Trophoblast cell (in vitro differentiated cells and primary cell): ENCODE data around the gene IGSF11.

Source experiments
- DNase-seq, 2 donors: peaks; one replicate each; pipeline ENCODE4 v3.0.0-alpha.2; 2016
- H2AFZ ChIP-seq: 2 replicates; pipeline ENCODE4 v1.6.1; 2013; ENCODE audit warnings: low read length, moderate library complexity, mild to moderate bottlenecking; ENCODE audit not compliant: insufficient read depth, poor library complexity
- H2AK5ac ChIP-seq: 2 replicates; pipeline ENCODE4 v1.6.1; 2013; ENCODE audit warnings: mild to moderate bottlenecking, low read length
- H2BK120ac ChIP-seq: 2 replicates; pipeline ENCODE4 v1.6.1; 2013; ENCODE audit warnings: low read length, mild to moderate bottlenecking, moderate library complexity; ENCODE audit not compliant: insufficient read depth, poor library complexity
- H2BK12ac ChIP-seq: 2 replicates; pipeline ENCODE4 v1.6.1; 2013; ENCODE audit warnings: mild to moderate bottlenecking, low read length, moderate library complexity
- H2BK5ac ChIP-seq: 2 replicates; pipeline ENCODE4 v1.6.1; 2013; ENCODE audit warnings: low read length, low read depth, moderate library complexity, mild to moderate bottlenecking; ENCODE audit not compliant: poor library complexity
- H3K14ac ChIP-seq: 2 replicates; pipeline ENCODE4 v1.6.1; 2013; ENCODE audit warnings: mild to moderate bottlenecking, low read length
- H3K18ac ChIP-seq: 2 replicates; pipeline ENCODE4 v1.6.1; 2013; ENCODE audit warnings: mild to moderate bottlenecking, low read length
- H3K23ac ChIP-seq: 2 replicates; pipeline ENCODE4 v1.6.1; 2013; ENCODE audit warnings: low read length
- H3K27ac ChIP-seq: 2 replicates; pipeline ENCODE4 v1.5.1; 2013; ENCODE audit warnings: low read depth, mild to moderate bottlenecking, inconsistent platforms, low read length, moderate library complexity
- H3K27me3 ChIP-seq: 2 replicates; pipeline ENCODE4 v1.6.1; 2013; ENCODE audit warnings: inconsistent platforms, mild to moderate bottlenecking, low read length, moderate library complexity; ENCODE audit not compliant: insufficient read depth
- H3K36me3 ChIP-seq, 2 experiments: 1 replicate in 1 of 2; 2 replicates in 1 of 2; pipeline ENCODE4 v1.6.1; 2013; ENCODE audit warnings: low read length in 2 of 2, mild to moderate bottlenecking in 2 of 2, moderate library complexity in 1 of 2; ENCODE audit not compliant: insufficient read depth in 2 of 2, control insufficient read depth in 1 of 2
- H3K4ac ChIP-seq: 2 replicates; pipeline ENCODE4 v1.6.1; 2013; ENCODE audit warnings: low read depth, mild to moderate bottlenecking, low read length, moderate library complexity
- H3K4me1 ChIP-seq, 2 experiments: 1 replicate in 1 of 2; 2 replicates in 1 of 2; pipeline ENCODE4 v1.6.1; 2013; ENCODE audit warnings: low read length in 2 of 2, mild to moderate bottlenecking in 2 of 2, moderate library complexity in 1 of 2; ENCODE audit not compliant: insufficient read depth in 2 of 2, control insufficient read depth in 1 of 2
- H3K4me2 ChIP-seq: 2 replicates; pipeline ENCODE4 v1.6.1; 2013; ENCODE audit warnings: inconsistent platforms, mild to moderate bottlenecking, low read length, moderate library complexity
- H3K4me3 ChIP-seq: 2 replicates; pipeline ENCODE4 v1.5.1; 2013; ENCODE audit warnings: mild to moderate bottlenecking, low read depth, low read length, inconsistent platforms
- H3K79me1 ChIP-seq: one replicate; pipeline ENCODE4 v1.6.1; 2013; ENCODE audit warnings: low read length
- H3K79me2 ChIP-seq: 2 replicates; pipeline ENCODE4 v1.6.1; 2013; ENCODE audit warnings: low read length, mild to moderate bottlenecking; ENCODE audit not compliant: control insufficient read depth, insufficient read depth, poor library complexity
- H3K9ac ChIP-seq: 2 replicates; pipeline ENCODE4 v1.6.1; 2013; ENCODE audit warnings: mild to moderate bottlenecking, low read length
- H3K9me3 ChIP-seq: 2 replicates; pipeline ENCODE4 v1.6.1; 2013; ENCODE audit warnings: low read depth, mild to moderate bottlenecking, control low read depth, inconsistent platforms, low read length; ENCODE audit not compliant: insufficient read depth
- H4K12ac ChIP-seq: 2 replicates; pipeline ENCODE4 v1.6.1; 2013; ENCODE audit warnings: low read depth, mild to moderate bottlenecking, low read length, moderate library complexity
- H4K8ac ChIP-seq: 2 replicates; pipeline ENCODE4 v1.6.1; 2013; ENCODE audit warnings: low read depth, mild to moderate bottlenecking, low read length, moderate library complexity
- H4K91ac ChIP-seq: one replicate; pipeline ENCODE4 v1.6.1; 2013; ENCODE audit warnings: low read depth, mild to moderate bottlenecking, low read length, moderate library complexity
- WGBS: extraction: QIAGEN DNeasy Blood & Tissue Kit; methylation state at CpG from one replicate; pipeline ENCODE4 v1.1.7; 2013; ENCODE audit warnings: missing lambda C conversion rate; ENCODE audit not compliant: insufficient read length, insufficient coverage; ENCODE audit errors: extremely low coverage; 5-methylcytosine and 5-hydroxymethylcytosine counted together

Gene IGSF11

GRCh38 chr3:118970819-118971218 is 63.8 kb downstream of the IGSF11 start:
- no peak overlapping the region for H3K18ac ChIP-seq
- no peak overlapping the region for H3K9ac ChIP-seq
- no peak overlapping the region for H2BK120ac ChIP-seq
- H3K9me3 ChIP-seq: no peaks in the 10 kb centered on the region
- H3K23ac ChIP-seq: no peak overlapping the region
- H3K14ac ChIP-seq: no peak overlapping the region
- no peak overlapping the region for H2AK5ac ChIP-seq
- no peaks in the 10 kb centered on the region for H3K36me3 ChIP-seq
- H4K91ac ChIP-seq: no peak overlapping the region
- no peak overlapping the region for H3K27ac ChIP-seq
- H4K12ac ChIP-seq: no peak overlapping the region
- H3K79me2 ChIP-seq: no peaks in the 10 kb centered on the region
- H3K27me3 ChIP-seq: no peaks in the 10 kb centered on the region
- H2BK12ac ChIP-seq: no peak overlapping the region
- no CpG with 5 or more reads among the region's 2 CpGs for WGBS
- no peak for DNase-seq
- H3K4ac ChIP-seq: no peak overlapping the region
- no peak overlapping the region for H3K4me3 ChIP-seq
- H3K4me1 ChIP-seq: no peaks in the 10 kb centered on the region
- no peak overlapping the region for H2AFZ ChIP-seq
- H4K8ac ChIP-seq: no peak overlapping the region
- H3K4me2 ChIP-seq: no peak overlapping the region
- H3K79me1 ChIP-seq: no peaks in the 10 kb centered on the region
- H2BK5ac ChIP-seq: no peak overlapping the region

GRCh38 chr3:118968640-118969039 is 66.0 kb downstream of the IGSF11 start:
- Histone ChIP-seq H3K79me2 (no peaks in the 10 kb centered on the region), H4K91ac (no peak overlapping the region), H4K12ac (no peak overlapping the region), H3K4me2 (no peak overlapping the region), H3K27me3 (no peaks in the 10 kb centered on the region), H2AK5ac (no peak overlapping the region), H2AFZ (no peak overlapping the region), H3K9me3 (no peaks in the 10 kb centered on the region), H3K4me3 (no peak overlapping the region), H3K23ac (no peak overlapping the region), H2BK120ac (no peak overlapping the region), H2BK5ac (no peak overlapping the region), H3K14ac (no peak overlapping the region), H3K79me1 (no peaks in the 10 kb centered on the region), H3K18ac (no peak overlapping the region), H3K27ac (no peak overlapping the region), H4K8ac (no peak overlapping the region), H3K4ac (no peak overlapping the region), H3K4me1 (no peaks in the 10 kb centered on the region), H3K9ac (no peak overlapping the region), H2BK12ac (no peak overlapping the region), H3K36me3 (no peaks in the 10 kb centered on the region)
- no peak for DNase-seq
- WGBS: no CpG with 5 or more reads among the region's 2 CpGs

GRCh38 chr3:118968111-118968510 is 66.5 kb downstream of the IGSF11 start:
- Histone ChIP-seq H3K23ac (no peak overlapping the region), H2AK5ac (no peak overlapping the region), H2BK12ac (no peak overlapping the region), H3K4me1 (no peaks in the 10 kb centered on the region), H3K9me3 (no peaks in the 10 kb centered on the region), H2BK120ac (no peak overlapping the region), H3K4me3 (no peak overlapping the region), H3K4me2 (no peak overlapping the region), H3K36me3 (no peaks in the 10 kb centered on the region), H3K18ac (no peak overlapping the region), H3K14ac (no peak overlapping the region), H2AFZ (no peak overlapping the region), H3K9ac (no peak overlapping the region), H3K79me2 (no peaks in the 10 kb centered on the region), H2BK5ac (no peak overlapping the region), H3K79me1 (no peaks in the 10 kb centered on the region), H3K27me3 (no peaks in the 10 kb centered on the region), H3K4ac (no peak overlapping the region), H4K91ac (no peak overlapping the region), H4K12ac (no peak overlapping the region), H4K8ac (no peak overlapping the region), H3K27ac (no peak overlapping the region)
- no CpG with 5 or more reads among the region's 4 CpGs for WGBS
- no peak for DNase-seq

GRCh38 chr3:118966700-118967099 is 67.9 kb downstream of the IGSF11 start:
- no peak overlapping the region for H4K12ac ChIP-seq
- no peaks in the 10 kb centered on the region for H3K27me3 ChIP-seq
- H3K27ac ChIP-seq: no peak overlapping the region
- H3K9ac ChIP-seq: no peak overlapping the region
- no peaks in the 10 kb centered on the region for H3K9me3 ChIP-seq
- H3K4me1 ChIP-seq: no peaks in the 10 kb centered on the region
- no peak overlapping the region for H2BK12ac ChIP-seq
- no peak overlapping the region for H4K8ac ChIP-seq
- no peak overlapping the region for H2BK5ac ChIP-seq
- no peak overlapping the region for H4K91ac ChIP-seq
- no peak overlapping the region for H2BK120ac ChIP-seq
- H3K79me1 ChIP-seq: no peaks in the 10 kb centered on the region
- no peaks in the 10 kb centered on the region for H3K79me2 ChIP-seq
- no peak overlapping the region for H3K4ac ChIP-seq
- no peak overlapping the region for H3K14ac ChIP-seq
- H2AFZ ChIP-seq: no peak overlapping the region
- H2AK5ac ChIP-seq: no peak overlapping the region
- H3K18ac ChIP-seq: no peak overlapping the region
- H3K36me3 ChIP-seq: no peaks in the 10 kb centered on the region
- H3K23ac ChIP-seq: no peak overlapping the region
- H3K4me2 ChIP-seq: no peak overlapping the region
- no peak overlapping the region for H3K4me3 ChIP-seq
- DNase-seq: no peak
- WGBS: no CpG with 5 or more reads among the region's 2 CpGs
